Astrocyte (in vitro differentiated cells and primary cell): ENCODE measurements around the gene ATP1A1. TPM values are rescaled to one million over a fixed set of nuclear protein-coding genes. Genes with fewer than 3 reads are reported as not detected.

Experiments used
- DNase-seq: peaks from one replicate; pipeline ENCODE4 v3.0.0-alpha.2; 2010; ENCODE audit warnings: low read depth
- FAIRE-seq: peaks from 2 replicates; lab custom pipeline; 2011; peaks lifted over from hg19 to GRCh38; lab: Jason Lieb, UNC
- H2AFZ ChIP-seq: 2 replicates; pipeline ENCODE4 v1.6.0; 2012; ENCODE audit warnings: low read depth, low read length, inconsistent platforms
- H3K27ac ChIP-seq: 2 replicates; pipeline ENCODE4 v1.5.1; 2011; ENCODE audit warnings: low read depth, low read length, inconsistent platforms
- H3K27me3 ChIP-seq: 2 replicates; pipeline ENCODE4 v1.6.0; 2011; ENCODE audit warnings: low read length, inconsistent platforms; ENCODE audit not compliant: insufficient read depth
- H3K36me3 ChIP-seq: 2 replicates; pipeline ENCODE4 v1.5.1; 2011; ENCODE audit warnings: low read length, inconsistent platforms; ENCODE audit not compliant: insufficient read depth
- H3K4me1 ChIP-seq: 2 replicates; pipeline ENCODE4 v1.5.1; 2011; ENCODE audit warnings: low read length, inconsistent platforms; ENCODE audit not compliant: insufficient read depth
- H3K4me2 ChIP-seq: 2 replicates; pipeline ENCODE4 v1.6.0; 2012; ENCODE audit warnings: low read length, inconsistent platforms
- H3K4me3 ChIP-seq: 2 replicates; pipeline ENCODE4 v1.5.1; 2011; ENCODE audit warnings: low read depth, mild to moderate bottlenecking, low read length, inconsistent platforms; ENCODE audit not compliant: insufficient read depth
- H3K79me2 ChIP-seq: 2 replicates; pipeline ENCODE4 v1.6.0; 2012; ENCODE audit warnings: mild to moderate bottlenecking, low read length, inconsistent platforms; ENCODE audit not compliant: insufficient read depth
- H3K9ac ChIP-seq: 2 replicates; pipeline ENCODE4 v1.6.0; 2012; ENCODE audit warnings: mild to moderate bottlenecking, low read length, inconsistent platforms
- H3K9me3 ChIP-seq: 2 replicates; pipeline ENCODE4 v1.5.1; 2012; ENCODE audit warnings: low read depth, mild to moderate bottlenecking, low read length, inconsistent platforms; ENCODE audit not compliant: insufficient read depth
- H4K20me1 ChIP-seq: 2 replicates; pipeline ENCODE4 v1.6.0; 2012; ENCODE audit warnings: low read length, inconsistent platforms; ENCODE audit not compliant: insufficient read depth
- H3K27ac Mint-ChIP-seq: one replicate; pipeline ENCODE4 v1.8.0; 2021; ENCODE audit warnings: mild to moderate bottlenecking, mixed read lengths; ENCODE audit not compliant: unreplicated experiment
- H3K27me3 Mint-ChIP-seq: one replicate; pipeline ENCODE4 v1.8.0; 2021; ENCODE audit warnings: low read depth, mixed read lengths; ENCODE audit not compliant: unreplicated experiment
- H3K36me3 Mint-ChIP-seq: one replicate; pipeline ENCODE4 v1.8.0; 2021; ENCODE audit warnings: low read depth, mixed read lengths; ENCODE audit not compliant: unreplicated experiment
- H3K4me1 Mint-ChIP-seq: one replicate; pipeline ENCODE4 v1.8.0; 2021; ENCODE audit warnings: low read depth, mixed read lengths; ENCODE audit not compliant: unreplicated experiment
- H3K4me3 Mint-ChIP-seq: one replicate; pipeline ENCODE4 v1.8.0; 2021; ENCODE audit warnings: mild to moderate bottlenecking, moderate library complexity, mixed read lengths; ENCODE audit not compliant: unreplicated experiment
- H3K9me3 Mint-ChIP-seq: one replicate; pipeline ENCODE4 v1.8.0; 2021; ENCODE audit warnings: mild to moderate bottlenecking, mixed read lengths; ENCODE audit not compliant: unreplicated experiment
- CTCF ChIP-seq: IDR thresholded peaks from 2 replicates; pipeline ENCODE4 v1.5.1; 2011; ENCODE audit warnings: low read depth, mild to moderate bottlenecking, inconsistent platforms, low read length, moderate library complexity; ENCODE audit not compliant: insufficient read depth
- EZH2 ChIP-seq: IDR thresholded peaks from 2 replicates; pipeline ENCODE4 v1.6.1; 2012; ENCODE audit warnings: mild to moderate bottlenecking, low read length, inconsistent platforms; ENCODE audit not compliant: insufficient read depth
- total RNA-seq: library from RNA; stranded (reverse); gene quantifications from 2 replicates; pipeline ENCODE4 v1.2.1, GENCODE V29; 2021

Gene ATP1A1
- total RNA-seq, 1 donor from 2014 or later, result 317 TPM

- no peak for DNase-seq
- Mint-ChIP-seq H3K27me3 (no peaks in the 10 kb centered on the region), H3K9me3 (no peaks in the 10 kb centered on the region), H3K27ac (no peak overlapping the region), H3K36me3 (no peaks in the 10 kb centered on the region), H3K4me3 (no peak overlapping the region), H3K4me1 (peaks cover 3% of the 10 kb centered on the region)
- H3K9ac ChIP-seq, result no peak overlapping the region
- no peak for FAIRE-seq
- H3K4me2 ChIP-seq, result peak overlapping the region; percentile 17
- H3K4me3 ChIP-seq, result no peak overlapping the region
- H3K9me3 ChIP-seq, result no peaks in the 10 kb centered on the region
- no peaks in the 10 kb centered on the region for H3K27me3 ChIP-seq
- no peaks in the 10 kb centered on the region for H3K4me1 ChIP-seq
- TF ChIP-seq CTCF (no peak), EZH2 (no peak)
- H3K36me3 ChIP-seq, result no peaks in the 10 kb centered on the region
- H2AFZ ChIP-seq, result peak overlapping the region; percentile 63
- no peak overlapping the region for H3K27ac ChIP-seq
- no peaks in the 10 kb centered on the region for H4K20me1 ChIP-seq
- H3K79me2 ChIP-seq, result no peaks in the 10 kb centered on the region
Observed at GRCh38 chr1:116334868-116335635, 38.0 kb upstream of the ATP1A1 start.

- FAIRE-seq (no peak), DNase-seq (no peak)
- no peaks in the 10 kb centered on the region for H3K36me3 Mint-ChIP-seq
- H3K4me2 ChIP-seq, result no peak overlapping the region
- TF ChIP-seq EZH2 (no peak), CTCF (no peak)
- H2AFZ ChIP-seq, result no peak overlapping the region
- H3K9me3 Mint-ChIP-seq, result no peaks in the 10 kb centered on the region
- no peaks in the 10 kb centered on the region for H4K20me1 ChIP-seq
- H3K36me3 ChIP-seq, result no peaks in the 10 kb centered on the region
- H3K27ac Mint-ChIP-seq, result no peak overlapping the region
- peaks cover 1% of the 10 kb centered on the region for H3K4me1 Mint-ChIP-seq
- H3K79me2 ChIP-seq, result no peaks in the 10 kb centered on the region
- no peaks in the 10 kb centered on the region for H3K27me3 Mint-ChIP-seq
- H3K27ac ChIP-seq, result no peak overlapping the region
- no peaks in the 10 kb centered on the region for H3K27me3 ChIP-seq
- H3K4me3 Mint-ChIP-seq, result no peak overlapping the region
- H3K4me3 ChIP-seq, result no peak overlapping the region
- H3K9ac ChIP-seq, result no peak overlapping the region
- H3K9me3 ChIP-seq, result no peaks in the 10 kb centered on the region
- no peaks in the 10 kb centered on the region for H3K4me1 ChIP-seq
Observed at GRCh38 chr1:116335850-116336624, 37.0 kb upstream of the ATP1A1 start.
